Mucosa of stomach (tissue), 1 donor: ENCODE results near the gene SNX3.
A peak's percentile ranks its signal among the peaks of the same experiment; 100 is the strongest.

ENCODE experiments used
- H3K27me3 ChIP-seq: one replicate; pipeline ENCODE4 v1.7.0; 2013; ENCODE audit warnings: mild to moderate bottlenecking, low read length; ENCODE audit not compliant: control insufficient read depth, insufficient read depth
- H3K36me3 ChIP-seq: one replicate; pipeline ENCODE4 v1.7.0; 2013; ENCODE audit warnings: low read length; ENCODE audit not compliant: control insufficient read depth, insufficient read depth
- H3K4me1 ChIP-seq: one replicate; pipeline ENCODE4 v1.7.0; 2013; ENCODE audit warnings: mild to moderate bottlenecking, low read length; ENCODE audit not compliant: control insufficient read depth, insufficient read depth
- H3K4me3 ChIP-seq: one replicate; pipeline ENCODE4 v1.7.0; 2013; ENCODE audit warnings: low read length
- H3K9ac ChIP-seq: one replicate; pipeline ENCODE4 v1.7.0; 2013; ENCODE audit warnings: mild to moderate bottlenecking, low read length, moderate library complexity
- H3K9me3 ChIP-seq: one replicate; pipeline ENCODE4 v1.7.0; 2013; ENCODE audit warnings: mild to moderate bottlenecking, low read length, moderate library complexity; ENCODE audit not compliant: control insufficient read depth
- donor health status: Pancreatic carcinoma.

The SNX3 gene

DNA sequence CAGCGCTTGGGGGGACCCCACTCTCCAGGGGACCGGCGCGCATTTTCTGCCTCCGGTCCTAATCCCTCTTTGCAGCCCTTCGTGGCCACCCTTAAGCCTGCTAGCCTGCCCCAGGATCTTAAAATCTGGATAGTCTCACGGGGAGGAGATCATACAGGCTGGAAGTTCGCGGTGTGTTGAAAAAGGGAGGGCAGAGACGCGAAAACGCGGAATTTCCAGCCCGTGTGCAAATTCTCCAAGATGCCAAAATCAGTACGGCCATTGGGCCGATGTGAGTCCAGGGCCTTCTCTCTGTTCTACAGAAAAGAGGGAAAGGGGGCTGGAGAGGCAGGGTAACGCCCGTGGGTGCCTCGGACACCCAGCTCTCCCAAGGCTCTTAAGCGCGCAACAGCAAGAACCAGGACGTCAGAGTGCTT, 85.7 kb downstream of the SNX3 start:
- H3K9ac ChIP-seq, result no peak overlapping the region
- H3K4me1 ChIP-seq, result peaks cover 12% of the 10 kb centered on the region
- no peak overlapping the region for H3K4me3 ChIP-seq
- no peaks in the 10 kb centered on the region for H3K9me3 ChIP-seq
- H3K27me3 ChIP-seq, result peaks cover 81% of the 10 kb centered on the region
- no peaks in the 10 kb centered on the region for H3K36me3 ChIP-seq

DNA sequence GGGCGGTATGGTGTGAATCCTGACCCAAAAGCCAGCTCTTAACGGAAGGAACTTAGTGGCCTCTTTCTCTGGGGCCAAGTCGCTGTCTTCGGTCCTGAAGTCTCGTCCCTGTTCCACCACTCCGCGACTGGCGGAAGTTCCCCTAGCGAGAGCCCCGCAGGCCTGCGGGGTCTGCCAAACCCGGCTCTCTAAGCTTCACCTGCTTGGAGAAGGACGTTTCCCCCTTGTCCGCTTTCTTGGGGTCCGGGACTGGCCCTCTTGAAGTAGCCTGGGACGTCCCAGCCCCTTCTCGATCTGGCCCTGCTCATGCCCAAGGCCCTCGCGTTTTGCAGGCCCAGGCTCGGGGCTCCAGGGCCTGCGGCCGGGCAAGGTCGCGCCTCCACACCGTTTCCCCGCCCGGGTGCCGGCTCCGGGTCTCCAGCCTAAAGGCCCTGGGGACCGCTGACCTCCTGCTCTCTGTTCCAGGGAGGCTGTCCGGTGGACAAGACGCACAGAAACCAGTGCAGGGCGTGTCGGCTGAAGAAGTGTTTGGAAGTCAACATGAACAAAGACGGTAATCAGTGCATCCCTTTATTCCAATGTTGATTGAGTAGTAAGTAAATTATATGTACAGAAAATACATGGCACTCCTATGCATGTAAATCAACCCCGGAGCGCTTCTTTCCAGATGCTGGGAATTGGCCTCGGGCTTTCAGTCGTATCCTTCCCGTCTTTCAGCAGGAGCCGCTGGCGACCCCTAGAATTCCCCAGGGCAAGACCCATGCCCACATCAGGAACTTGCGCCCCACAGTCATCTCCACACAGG, 86.3 kb downstream of the SNX3 start:
- Histone ChIP-seq H3K4me1 (peaks cover 13% of the 10 kb centered on the region), H3K4me3 (no peak overlapping the region), H3K27me3 (peaks cover 84% of the 10 kb centered on the region), H3K9ac (no peak overlapping the region), H3K36me3 (no peaks in the 10 kb centered on the region), H3K9me3 (no peaks in the 10 kb centered on the region)

DNA sequence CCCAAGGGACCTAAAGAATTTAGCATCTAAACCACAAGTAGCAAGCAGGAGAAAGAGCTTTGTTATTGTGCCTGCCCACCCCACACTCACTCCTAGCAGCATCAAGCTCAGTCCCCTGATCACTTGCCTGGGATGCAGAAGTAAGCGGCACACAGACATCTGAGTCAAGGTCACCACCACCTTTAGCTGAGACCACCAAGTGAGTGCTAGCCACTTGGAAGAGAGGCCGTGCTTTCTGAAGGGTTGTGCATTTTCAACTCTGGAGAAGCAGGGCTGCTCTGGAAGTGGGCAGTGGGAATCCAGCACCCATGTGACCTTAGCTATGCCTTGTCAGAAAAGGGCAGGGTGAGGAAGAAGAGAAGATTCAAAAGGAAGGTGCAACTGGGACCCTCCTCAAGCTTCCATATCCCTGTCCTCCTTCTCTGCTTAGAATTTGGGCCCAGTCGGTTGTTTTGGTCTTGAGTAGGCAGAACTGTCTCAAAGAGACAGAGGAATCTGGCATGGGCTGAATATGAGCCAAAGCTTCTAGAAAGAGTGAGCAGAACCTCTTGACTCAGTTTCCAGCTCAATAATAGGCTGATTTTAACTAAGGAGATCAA, 88.8 kb downstream of the SNX3 start:
- no peaks in the 10 kb centered on the region for H3K36me3 ChIP-seq
- H3K9me3 ChIP-seq, result no peaks in the 10 kb centered on the region
- H3K27me3 ChIP-seq, result peaks cover 97% of the 10 kb centered on the region
- H3K4me1 ChIP-seq, result peaks cover 34% of the 10 kb centered on the region
- H3K9ac ChIP-seq, result no peak overlapping the region
- H3K4me3 ChIP-seq, result no peak overlapping the region

DNA sequence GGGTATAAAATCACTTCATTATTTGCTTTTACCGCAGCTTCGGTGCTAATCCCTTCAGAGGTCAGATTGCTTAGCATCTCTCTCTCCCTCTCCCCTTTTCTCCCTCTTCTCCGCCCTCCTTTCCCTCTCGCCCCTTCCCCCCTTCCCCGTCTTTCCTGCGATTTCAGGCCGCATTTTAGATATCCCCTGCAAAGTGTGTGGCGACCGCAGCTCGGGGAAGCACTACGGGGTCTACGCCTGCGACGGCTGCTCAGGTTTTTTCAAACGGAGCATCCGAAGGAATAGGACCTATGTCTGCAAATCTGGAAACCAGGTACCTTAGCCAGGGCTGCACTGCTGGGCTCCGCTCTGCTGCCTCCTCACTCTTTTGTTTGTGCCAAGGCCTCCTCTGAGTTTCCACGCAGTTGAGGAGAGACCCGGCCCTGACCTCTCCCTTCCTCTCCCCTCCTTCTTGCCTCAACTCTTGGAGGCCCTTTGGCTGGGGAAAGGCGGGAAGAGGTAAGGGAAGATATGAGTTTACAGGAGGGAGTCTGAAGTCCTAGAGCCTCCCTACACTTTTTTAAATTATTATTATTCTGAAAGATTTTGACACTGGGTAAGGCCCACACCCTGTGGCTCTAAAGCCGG, 89.4 kb downstream of the SNX3 start:
- H3K9me3 ChIP-seq, result no peaks in the 10 kb centered on the region
- H3K4me3 ChIP-seq, result no peak overlapping the region
- H3K9ac ChIP-seq, result no peak overlapping the region
- H3K27me3 ChIP-seq, result peaks cover 97% of the 10 kb centered on the region
- H3K36me3 ChIP-seq, result no peaks in the 10 kb centered on the region
- H3K4me1 ChIP-seq, result peaks cover 34% of the 10 kb centered on the region

DNA sequence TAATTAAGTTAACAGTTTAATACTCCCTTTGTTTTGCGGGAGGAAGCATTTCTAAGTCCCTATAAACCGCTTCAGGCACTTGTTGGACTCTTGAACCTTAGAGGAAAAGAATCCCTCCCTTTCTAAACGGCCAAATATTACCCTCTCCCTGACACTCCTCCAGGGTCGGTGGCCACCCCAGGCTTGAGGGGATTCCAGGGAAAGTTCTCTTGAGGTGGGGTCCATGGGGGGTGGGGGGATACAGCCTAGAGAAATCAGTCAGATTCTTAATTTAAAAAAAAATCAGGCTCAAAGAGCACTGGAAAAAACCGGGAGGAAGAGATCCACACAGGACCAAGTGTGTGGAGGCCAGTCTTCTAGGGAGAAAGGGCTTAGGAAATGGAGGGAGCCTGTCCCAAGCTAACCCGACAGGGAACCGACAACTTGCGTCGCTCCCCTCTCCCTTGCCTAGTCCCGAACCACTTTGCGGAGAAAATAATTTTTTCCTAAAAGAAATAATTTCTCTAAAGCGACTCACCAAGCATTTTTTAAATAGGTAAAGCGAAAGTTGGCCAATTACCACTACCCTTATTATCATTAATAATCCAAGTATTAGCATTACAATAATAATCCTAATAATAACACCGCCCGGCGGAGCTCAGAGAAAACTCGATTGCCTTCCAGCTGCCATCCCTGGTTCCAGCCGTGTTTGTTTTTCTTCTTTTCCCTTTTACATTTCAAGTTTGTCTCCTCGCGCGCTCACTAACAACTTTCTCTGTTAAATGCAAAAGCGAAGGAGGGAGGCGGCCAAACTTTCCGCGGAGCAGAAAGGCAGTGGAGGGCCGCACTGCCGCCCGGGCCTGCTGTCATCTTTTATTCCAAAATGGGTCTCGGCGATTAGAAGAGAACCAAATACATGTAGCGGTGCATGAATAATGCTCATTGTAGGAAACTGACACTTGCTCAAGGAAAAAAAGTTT, 90.2 kb downstream of the SNX3 start:
- Histone ChIP-seq H3K36me3 (no peaks in the 10 kb centered on the region), H3K27me3 (peaks cover 97% of the 10 kb centered on the region), H3K4me3 (no peak overlapping the region), H3K9ac (no peak overlapping the region), H3K4me1 (peaks cover 33% of the 10 kb centered on the region), H3K9me3 (no peaks in the 10 kb centered on the region)

DNA sequence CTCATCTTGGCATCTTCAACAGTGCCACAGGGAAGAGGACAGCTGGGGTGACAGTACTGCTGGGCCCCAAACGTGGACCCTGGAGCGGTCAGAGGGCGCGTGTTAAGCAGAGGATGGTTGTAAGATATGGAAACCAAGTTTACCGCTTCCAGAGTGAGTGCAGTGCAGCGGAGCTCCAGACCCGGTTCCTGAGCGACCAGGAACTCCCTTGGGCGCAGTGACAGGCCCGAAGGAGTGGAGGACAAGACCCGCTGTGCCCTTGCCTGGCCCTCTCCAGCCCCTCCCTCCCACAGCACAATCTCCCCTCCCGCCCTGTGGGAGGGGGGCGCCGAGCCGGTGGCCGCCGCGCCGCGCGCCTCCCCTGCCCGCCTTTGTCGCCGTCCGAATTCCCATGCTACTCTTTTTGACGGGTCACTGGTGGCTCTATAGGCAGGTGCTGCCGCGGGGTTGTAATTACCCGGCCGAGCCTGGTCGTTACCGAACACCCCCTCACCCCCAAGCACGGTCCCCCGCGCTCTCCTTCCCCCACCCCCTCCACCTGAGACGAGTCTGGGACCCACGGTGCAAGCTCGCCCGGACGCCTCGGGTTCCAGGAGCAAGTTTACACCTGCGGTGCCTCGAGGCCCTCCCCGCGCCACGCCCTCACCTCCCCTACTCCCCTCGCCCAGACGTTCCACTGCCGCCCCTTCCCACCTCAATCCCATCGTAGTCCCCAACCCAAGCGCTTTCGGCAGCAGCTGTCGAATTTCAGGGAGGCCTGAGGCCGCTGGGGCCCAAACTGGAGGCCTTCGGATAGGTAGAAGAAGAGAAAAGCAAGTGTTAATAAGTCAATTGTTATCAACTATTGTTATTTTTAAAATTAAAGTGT, 91.1 kb downstream of the SNX3 start:
- H3K4me1 ChIP-seq, result peaks cover 37% of the 10 kb centered on the region
- peaks cover 97% of the 10 kb centered on the region for H3K27me3 ChIP-seq
- H3K4me3 ChIP-seq, result peak overlapping the region; percentile 4
- H3K36me3 ChIP-seq, result no peaks in the 10 kb centered on the region
- no peaks in the 10 kb centered on the region for H3K9me3 ChIP-seq
- no peak overlapping the region for H3K9ac ChIP-seq

DNA sequence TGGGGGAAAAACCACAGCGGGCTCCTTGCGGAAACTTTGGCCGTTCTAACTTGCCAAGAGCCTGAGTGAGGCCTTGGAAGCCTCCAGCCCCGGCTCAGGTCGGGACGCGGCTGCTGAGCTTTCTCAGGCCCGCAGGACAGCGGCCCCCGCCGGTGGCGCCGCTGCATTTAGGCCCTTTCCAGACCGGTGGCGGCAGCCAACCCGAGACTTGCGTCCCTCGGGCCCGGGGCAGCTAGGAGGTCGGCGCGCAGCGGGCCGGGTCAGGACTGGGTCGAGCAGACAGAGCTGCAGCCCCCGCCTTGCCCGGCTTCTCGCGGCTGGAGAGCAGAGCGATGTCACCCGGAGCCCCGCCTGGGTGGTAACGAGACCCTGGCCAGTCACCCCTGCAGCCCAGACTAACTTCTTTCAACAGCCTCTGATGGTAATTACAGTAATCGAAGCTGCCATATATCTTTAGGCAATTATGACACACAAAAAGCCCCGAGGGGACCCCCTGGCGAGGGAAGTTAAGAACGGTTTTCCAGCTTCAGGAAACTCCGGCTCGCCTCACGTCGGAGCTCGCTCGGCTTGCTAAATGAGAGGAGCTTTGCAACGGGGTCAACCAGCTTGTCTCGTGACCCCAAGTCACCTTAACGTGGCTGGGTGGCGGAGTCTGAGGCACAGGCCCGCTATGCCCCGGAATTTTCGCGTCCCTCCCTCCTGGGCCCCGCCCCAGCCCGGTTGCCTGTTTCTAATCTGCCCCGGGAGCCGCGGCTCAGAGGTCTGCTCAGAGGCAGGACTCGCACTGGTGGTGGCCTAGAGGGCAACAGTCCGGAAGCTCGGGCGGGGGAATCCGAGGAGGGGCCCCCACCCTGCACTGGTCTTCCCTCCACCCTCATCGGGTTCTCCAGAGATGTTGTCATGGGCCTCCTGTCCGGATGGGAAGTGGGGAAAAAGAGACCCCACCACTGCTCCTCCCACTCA, 92.1 kb downstream of the SNX3 start:
- H3K27me3 ChIP-seq, result peaks cover 97% of the 10 kb centered on the region
- H3K9me3 ChIP-seq, result no peaks in the 10 kb centered on the region
- H3K4me1 ChIP-seq, result peaks cover 38% of the 10 kb centered on the region
- no peaks in the 10 kb centered on the region for H3K36me3 ChIP-seq
- peak overlapping the region; percentile 4 for H3K4me3 ChIP-seq
- H3K9ac ChIP-seq, result no peak overlapping the region

DNA sequence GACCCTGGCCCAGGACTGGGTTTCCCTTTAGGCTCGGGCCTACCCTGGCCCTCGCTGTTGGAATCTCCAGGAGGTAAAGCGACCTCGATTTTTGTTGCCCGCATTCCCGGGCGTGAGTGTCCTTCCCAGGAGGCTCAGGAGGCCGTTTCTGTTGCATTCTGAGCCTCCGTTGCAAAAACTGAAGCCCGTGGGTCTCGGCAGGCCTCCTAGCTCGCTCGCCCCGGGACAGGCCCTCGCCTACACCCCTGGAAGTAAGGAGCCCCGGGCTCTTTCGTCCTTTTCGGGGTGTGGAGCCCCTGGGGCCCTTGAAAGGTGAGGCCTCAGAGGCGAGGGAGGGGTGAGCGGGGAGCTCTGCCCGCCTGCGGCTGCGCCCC, 92.8 kb downstream of the SNX3 start:
- H3K9me3 ChIP-seq, result no peaks in the 10 kb centered on the region
- H3K36me3 ChIP-seq, result no peaks in the 10 kb centered on the region
- no peak overlapping the region for H3K4me3 ChIP-seq
- H3K4me1 ChIP-seq, result peaks cover 38% of the 10 kb centered on the region
- no peak overlapping the region for H3K9ac ChIP-seq
- H3K27me3 ChIP-seq, result peaks cover 100% of the 10 kb centered on the region

DNA sequence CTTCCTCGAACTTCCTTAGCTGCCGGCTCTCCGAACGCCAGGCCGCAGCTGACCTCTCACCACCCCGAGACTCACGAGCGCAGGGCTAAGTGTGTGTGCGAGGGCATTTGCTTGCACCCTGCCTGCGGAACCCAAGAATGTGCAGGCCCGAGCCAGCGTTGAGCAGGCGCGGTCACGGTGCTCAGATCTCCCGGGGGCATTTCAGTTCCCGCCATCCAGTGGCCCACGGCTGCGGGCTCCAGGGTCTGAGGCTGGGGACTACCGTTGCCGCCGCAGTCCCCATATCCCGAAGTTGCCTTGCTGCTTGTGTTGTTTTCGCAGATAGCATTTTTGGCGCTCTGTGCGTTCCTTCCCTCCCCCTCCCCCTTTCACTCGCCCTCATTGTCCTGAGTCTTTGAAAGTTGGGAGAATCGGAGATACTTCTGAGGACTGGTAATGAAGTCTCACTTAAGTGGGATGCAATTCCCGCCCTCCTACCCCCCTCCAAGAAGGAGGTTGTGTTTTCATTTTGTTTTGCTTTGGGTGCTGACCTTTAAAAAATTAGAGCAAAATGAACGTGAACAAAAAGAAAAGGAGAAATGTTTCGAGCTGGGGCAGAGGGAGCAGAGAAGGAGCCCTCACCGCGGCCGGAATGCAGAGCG, 93.3 kb downstream of the SNX3 start:
- Histone ChIP-seq H3K4me1 (peaks cover 38% of the 10 kb centered on the region), H3K9ac (no peak overlapping the region), H3K9me3 (no peaks in the 10 kb centered on the region), H3K4me3 (no peak overlapping the region), H3K27me3 (peaks cover 100% of the 10 kb centered on the region), H3K36me3 (no peaks in the 10 kb centered on the region)
